Tibial nerve (tissue), 4 donors: ENCODE data around the gene CHST13.

Experiments
- EP300 ChIP-seq, 2 donors: sonication (generic); formaldehyde crosslinking; IDR thresholded peaks; one replicate each; pipeline ENCODE4 v1.6.1; 2017; ENCODE audit warnings: antibody characterized with exemption in 2 of 2, mild to moderate bottlenecking in 1 of 2
- POLR2A ChIP-seq, 2 donors: fragments of 450-650 bp; IDR thresholded peaks; one replicate each; pipeline ENCODE4 v1.6.1; 2017; ENCODE audit warnings: antibody characterized with exemption in 2 of 2, mild to moderate bottlenecking in 2 of 2, moderate library complexity in 2 of 2
- TF ChIP-seq, protein P1 (sequence below), 5 experiments: fragments of 200-600 bp in 3 of 5; fragments of 450-650 bp in 2 of 5; sonication (generic) in 3 of 5; IDR thresholded peaks; one replicate each; pipeline ENCODE4 v1.5.1; 2016 to 2019; ENCODE audit warnings: antibody characterized with exemption in 5 of 5, mild to moderate bottlenecking in 3 of 5, moderate library complexity in 2 of 5

DNA sequence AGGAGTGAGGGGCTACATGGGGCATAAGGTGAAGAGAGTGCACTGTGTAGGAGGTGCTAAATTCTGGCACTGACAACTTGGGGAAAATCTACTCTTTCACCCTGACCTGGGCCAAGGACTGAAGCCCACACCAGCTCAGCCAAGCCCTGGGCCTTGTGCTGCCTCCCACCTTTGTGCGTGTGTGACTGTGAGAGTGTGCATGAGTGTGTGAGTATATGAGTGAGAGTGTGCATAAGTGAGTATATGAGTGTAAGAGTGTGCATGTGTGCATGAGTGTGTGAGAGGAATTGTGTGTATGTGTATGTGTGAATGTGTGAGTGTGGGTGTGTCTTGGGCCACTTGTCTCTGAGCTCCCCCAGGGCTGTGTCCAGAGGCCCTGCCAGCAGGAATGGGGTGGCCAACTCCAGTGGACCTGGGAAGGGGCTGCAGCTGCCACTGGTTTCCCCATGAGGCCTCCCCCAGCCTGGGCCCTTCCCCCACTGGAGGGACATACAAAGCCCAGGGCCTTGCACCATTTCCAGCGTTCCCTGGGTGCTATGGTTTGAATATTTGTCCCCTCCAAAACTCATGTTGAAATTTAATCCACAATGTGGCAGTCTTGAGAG, 19.6 kb downstream of the CHST13 start:
- TF ChIP-seq POLR2A (IDR thresholded peaks at IDR 0.05) (no peak), EP300 (IDR thresholded peaks at IDR 0.05) (no peak)
- TF ChIP-seq, protein P1, sequence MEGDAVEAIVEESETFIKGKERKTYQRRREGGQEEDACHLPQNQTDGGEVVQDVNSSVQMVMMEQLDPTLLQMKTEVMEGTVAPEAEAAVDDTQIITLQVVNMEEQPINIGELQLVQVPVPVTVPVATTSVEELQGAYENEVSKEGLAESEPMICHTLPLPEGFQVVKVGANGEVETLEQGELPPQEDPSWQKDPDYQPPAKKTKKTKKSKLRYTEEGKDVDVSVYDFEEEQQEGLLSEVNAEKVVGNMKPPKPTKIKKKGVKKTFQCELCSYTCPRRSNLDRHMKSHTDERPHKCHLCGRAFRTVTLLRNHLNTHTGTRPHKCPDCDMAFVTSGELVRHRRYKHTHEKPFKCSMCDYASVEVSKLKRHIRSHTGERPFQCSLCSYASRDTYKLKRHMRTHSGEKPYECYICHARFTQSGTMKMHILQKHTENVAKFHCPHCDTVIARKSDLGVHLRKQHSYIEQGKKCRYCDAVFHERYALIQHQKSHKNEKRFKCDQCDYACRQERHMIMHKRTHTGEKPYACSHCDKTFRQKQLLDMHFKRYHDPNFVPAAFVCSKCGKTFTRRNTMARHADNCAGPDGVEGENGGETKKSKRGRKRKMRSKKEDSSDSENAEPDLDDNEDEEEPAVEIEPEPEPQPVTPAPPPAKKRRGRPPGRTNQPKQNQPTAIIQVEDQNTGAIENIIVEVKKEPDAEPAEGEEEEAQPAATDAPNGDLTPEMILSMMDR (IDR thresholded peaks at IDR 0.05): no peak
